Measurements from ENCODE around the gene KIF18B.

The KIF18B gene

DNA sequence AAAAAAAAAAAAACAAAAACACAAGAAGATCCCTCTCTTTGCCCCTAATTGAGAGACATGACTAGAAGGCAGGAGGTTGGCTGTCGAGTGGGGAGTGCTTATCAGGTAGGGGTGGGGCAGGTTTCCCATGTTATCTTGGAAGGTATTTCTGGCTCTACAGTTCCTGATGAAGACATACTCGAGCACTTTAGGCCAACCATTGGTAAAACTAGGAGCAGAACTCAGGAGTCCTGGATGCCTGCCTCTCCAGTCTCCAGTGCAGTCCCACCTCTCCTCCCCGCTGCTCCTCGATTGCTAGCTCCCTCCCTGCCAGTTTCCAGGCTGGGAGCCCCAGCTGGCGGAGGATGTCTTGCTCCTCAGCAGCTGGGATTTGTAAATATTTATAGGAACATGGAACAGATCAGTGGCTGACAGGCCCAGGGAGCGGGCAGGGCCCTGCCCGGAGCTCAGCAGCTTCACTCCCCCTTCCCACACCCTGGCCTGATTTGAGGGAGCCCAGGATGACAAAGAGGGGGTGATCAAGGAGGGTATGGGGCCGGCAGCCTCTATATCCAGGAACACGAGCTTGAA lies 31.9 kb upstream of the KIF18B start:
- Histone ChIP-seq H2BK5ac (ENCODE audit: low read length) (no peak overlapping the region), H2BK120ac (ENCODE audit: low read depth, low read length) (no peak overlapping the region), H3K27ac (ENCODE audit: low read depth, low read length) (no peak overlapping the region), H3K4me2 (ENCODE audit: low read length) (no peak overlapping the region), H3K36me3 (ENCODE audit: control insufficient read depth, insufficient read depth, low read length) (no peaks in the 10 kb centered on the region), H3K4me3 (ENCODE audit: low read length) (no peak overlapping the region), H3K18ac (ENCODE audit: low read length) (no peak overlapping the region), H3K27me3 (ENCODE audit: insufficient read depth, low read length, poor library complexity) (no peaks in the 10 kb centered on the region), H2AK5ac (ENCODE audit: low read length) (no peak overlapping the region), H4K8ac (ENCODE audit: low read depth, low read length) (no peak overlapping the region), H2BK15ac (replicated peaks; ENCODE audit: low read depth) (no peak overlapping the region), H3K4me1 (ENCODE audit: control insufficient read depth, low read depth, low read length) (no peaks in the 10 kb centered on the region), H3K23ac (ENCODE audit: low read length) (no peak overlapping the region), H3K4ac (ENCODE audit: low read depth, low read length) (no peak overlapping the region), H3K56ac (ENCODE audit: low read length) (no peak overlapping the region), H4K5ac (ENCODE audit: low read length) (no peak overlapping the region), H3K9ac (ENCODE audit: low read length) (no peak overlapping the region), H3K79me2 (ENCODE audit: control insufficient read depth, insufficient read depth, low read length) (no peaks in the 10 kb centered on the region), H3K79me1 (ENCODE audit: low read length) (no peaks in the 10 kb centered on the region)
- DNase-seq, result no peak
- WGBS (ENCODE audit: extremely low coverage, insufficient coverage, low lambda C conversion rate), result no CpG with 5 or more reads among the region's 9 CpGs

DNA sequence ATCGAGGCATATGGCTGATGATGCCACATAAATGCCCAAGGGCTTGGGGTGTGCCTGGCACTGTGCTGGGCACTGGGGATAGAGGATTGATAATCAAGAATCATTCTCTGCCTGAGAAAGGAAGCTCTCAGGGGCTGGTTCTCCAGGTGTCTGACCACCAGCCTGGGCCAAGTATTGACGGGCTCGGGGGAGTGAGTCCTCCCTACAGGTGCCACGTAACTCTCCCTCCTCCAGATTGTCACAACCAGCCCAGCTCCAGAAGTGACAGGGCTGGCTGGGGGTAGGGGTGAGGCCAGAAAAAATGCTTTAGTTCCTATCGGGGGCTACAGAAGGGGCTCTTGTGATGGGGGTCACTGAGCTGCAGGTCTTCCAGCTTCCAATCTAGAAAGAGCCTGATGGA lies 31.2 kb upstream of the KIF18B start:
- no peak overlapping the region for H4K5ac ChIP-seq (ENCODE audit: low read length)
- H3K4me1 ChIP-seq (ENCODE audit: control insufficient read depth, low read depth, low read length), result no peaks in the 10 kb centered on the region
- H3K36me3 ChIP-seq (ENCODE audit: control insufficient read depth, insufficient read depth, low read length), result no peaks in the 10 kb centered on the region
- no peaks in the 10 kb centered on the region for H3K79me1 ChIP-seq (ENCODE audit: low read length)
- no peak overlapping the region for H3K56ac ChIP-seq (ENCODE audit: low read length)
- no peak overlapping the region for H3K9ac ChIP-seq (ENCODE audit: low read length)
- H4K8ac ChIP-seq (ENCODE audit: low read depth, low read length), result no peak overlapping the region
- no peaks in the 10 kb centered on the region for H3K79me2 ChIP-seq (ENCODE audit: control insufficient read depth, insufficient read depth, low read length)
- no peak for DNase-seq
- no peak overlapping the region for H3K27ac ChIP-seq (ENCODE audit: low read depth, low read length)
- no peak overlapping the region for H2BK5ac ChIP-seq (ENCODE audit: low read length)
- H3K4me3 ChIP-seq (ENCODE audit: low read length), result no peak overlapping the region
- H2BK15ac ChIP-seq (replicated peaks; ENCODE audit: low read depth), result no peak overlapping the region
- no CpG with 5 or more reads among the region's 5 CpGs for WGBS (ENCODE audit: extremely low coverage, insufficient coverage, low lambda C conversion rate)
- no peak overlapping the region for H3K4me2 ChIP-seq (ENCODE audit: low read length)
- no peak overlapping the region for H3K18ac ChIP-seq (ENCODE audit: low read length)
- no peak overlapping the region for H3K23ac ChIP-seq (ENCODE audit: low read length)
- no peak overlapping the region for H3K4ac ChIP-seq (ENCODE audit: low read depth, low read length)
- H3K27me3 ChIP-seq (ENCODE audit: insufficient read depth, low read length, poor library complexity), result no peaks in the 10 kb centered on the region
- no peak overlapping the region for H2BK120ac ChIP-seq (ENCODE audit: low read depth, low read length)
- no peak overlapping the region for H2AK5ac ChIP-seq (ENCODE audit: low read length)

DNA sequence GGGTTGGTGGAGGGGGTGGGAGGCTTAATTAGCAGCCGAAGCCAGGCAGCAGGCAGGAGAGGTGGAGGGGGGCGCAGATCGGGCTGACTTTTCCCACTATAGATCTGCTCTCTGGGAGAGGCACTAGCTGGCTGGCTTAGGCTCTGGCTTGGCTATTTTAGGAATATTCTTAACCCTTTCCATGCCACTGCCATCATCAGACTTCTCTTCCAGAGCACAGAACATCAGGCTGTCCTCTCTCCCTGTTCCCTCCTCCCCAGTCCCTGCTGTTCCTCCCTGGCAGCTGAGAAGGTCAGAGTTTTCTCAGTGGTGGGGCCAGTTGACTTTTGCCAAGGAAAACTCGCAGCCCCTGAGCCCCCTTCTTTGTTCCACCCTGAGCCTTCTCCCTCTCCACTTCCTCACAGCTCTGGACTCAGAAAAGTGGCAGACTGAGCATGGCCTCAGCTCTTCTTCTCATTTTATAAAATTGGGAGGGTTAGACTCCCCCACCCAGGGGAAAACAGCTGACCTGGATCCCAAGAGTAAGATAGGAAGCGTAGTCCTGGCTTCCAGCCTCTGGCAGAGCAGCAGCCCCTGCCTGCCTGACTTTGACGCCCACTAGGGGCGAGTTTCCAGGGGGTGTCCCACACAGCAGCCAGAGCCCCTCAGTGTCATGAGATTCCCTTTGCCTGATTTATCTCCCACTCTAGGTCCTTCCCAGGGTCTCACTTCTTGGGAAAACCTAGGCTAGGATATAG lies 30.4 kb upstream of the KIF18B start:
- WGBS (ENCODE audit: extremely low coverage, insufficient coverage, low lambda C conversion rate), result no CpG with 5 or more reads among the region's 7 CpGs
- H3K27me3 ChIP-seq (ENCODE audit: insufficient read depth, low read length, poor library complexity), result no peaks in the 10 kb centered on the region

DNA sequence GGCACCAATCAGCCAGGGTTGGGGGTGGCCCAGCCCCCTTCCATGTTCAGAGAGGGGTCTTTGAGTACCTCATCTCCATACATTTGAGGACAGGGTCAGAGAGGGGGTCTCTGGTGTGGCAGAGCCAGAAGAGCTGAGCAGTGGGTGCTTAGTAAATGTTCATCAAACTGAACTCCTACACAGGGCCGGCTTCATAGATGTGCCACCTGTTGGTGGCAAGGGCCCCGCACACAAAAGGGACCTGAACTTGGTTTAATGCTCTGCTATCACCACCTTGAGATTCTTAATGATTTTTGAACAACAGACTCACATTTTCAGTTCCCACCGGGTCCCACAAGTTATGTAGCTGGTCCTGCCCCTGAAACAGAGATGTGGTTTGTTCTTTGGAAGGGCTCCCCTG lies 29.5 kb upstream of the KIF18B start:
- H4K5ac ChIP-seq (ENCODE audit: low read length), result no peak overlapping the region
- no peak overlapping the region for H3K4ac ChIP-seq (ENCODE audit: low read depth, low read length)
- H3K18ac ChIP-seq (ENCODE audit: low read length), result no peak overlapping the region
- H3K4me1 ChIP-seq (ENCODE audit: control insufficient read depth, low read depth, low read length), result no peaks in the 10 kb centered on the region
- no peak overlapping the region for H3K4me3 ChIP-seq (ENCODE audit: low read length)
- H3K36me3 ChIP-seq (ENCODE audit: control insufficient read depth, insufficient read depth, low read length), result no peaks in the 10 kb centered on the region
- H3K56ac ChIP-seq (ENCODE audit: low read length), result no peak overlapping the region
- H2AK5ac ChIP-seq (ENCODE audit: low read length), result no peak overlapping the region
- no peaks in the 10 kb centered on the region for H3K79me1 ChIP-seq (ENCODE audit: low read length)
- H3K27ac ChIP-seq (ENCODE audit: low read depth, low read length), result no peak overlapping the region
- no peak for DNase-seq
- WGBS (ENCODE audit: extremely low coverage, insufficient coverage, low lambda C conversion rate), result no CpG with 5 or more reads among the region's 3 CpGs
- H4K8ac ChIP-seq (ENCODE audit: low read depth, low read length), result no peak overlapping the region
- no peaks in the 10 kb centered on the region for H3K27me3 ChIP-seq (ENCODE audit: insufficient read depth, low read length, poor library complexity)
- no peak overlapping the region for H3K9ac ChIP-seq (ENCODE audit: low read length)
- no peaks in the 10 kb centered on the region for H3K79me2 ChIP-seq (ENCODE audit: control insufficient read depth, insufficient read depth, low read length)
- H2BK15ac ChIP-seq (replicated peaks; ENCODE audit: low read depth), result no peak overlapping the region
- H3K23ac ChIP-seq (ENCODE audit: low read length), result no peak overlapping the region
- H2BK5ac ChIP-seq (ENCODE audit: low read length), result no peak overlapping the region
- H3K4me2 ChIP-seq (ENCODE audit: low read length), result no peak overlapping the region
- no peak overlapping the region for H2BK120ac ChIP-seq (ENCODE audit: low read depth, low read length)

More for the DNA sequence above, 30.4 kb upstream of the KIF18B start:
- Histone ChIP-seq H4K8ac (ENCODE audit: low read depth, low read length) (no peak overlapping the region), H3K79me1 (ENCODE audit: low read length) (no peaks in the 10 kb centered on the region), H3K4me1 (ENCODE audit: control insufficient read depth, low read depth, low read length) (no peaks in the 10 kb centered on the region), H3K79me2 (ENCODE audit: control insufficient read depth, insufficient read depth, low read length) (no peaks in the 10 kb centered on the region), H3K9ac (ENCODE audit: low read length) (no peak overlapping the region), H2BK120ac (ENCODE audit: low read depth, low read length) (no peak overlapping the region), H2BK15ac (replicated peaks; ENCODE audit: low read depth) (no peak overlapping the region), H3K27ac (ENCODE audit: low read depth, low read length) (no peak overlapping the region), H4K5ac (ENCODE audit: low read length) (no peak overlapping the region), H3K36me3 (ENCODE audit: control insufficient read depth, insufficient read depth, low read length) (no peaks in the 10 kb centered on the region), H3K18ac (ENCODE audit: low read length) (no peak overlapping the region), H3K23ac (ENCODE audit: low read length) (no peak overlapping the region), H3K4me2 (ENCODE audit: low read length) (no peak overlapping the region), H3K56ac (ENCODE audit: low read length) (no peak overlapping the region), H2BK5ac (ENCODE audit: low read length) (no peak overlapping the region), H2AK5ac (ENCODE audit: low read length) (no peak overlapping the region), H3K4me3 (ENCODE audit: low read length) (no peak overlapping the region), H3K4ac (ENCODE audit: low read depth, low read length) (no peak overlapping the region)
- no peak for DNase-seq

DNA sequence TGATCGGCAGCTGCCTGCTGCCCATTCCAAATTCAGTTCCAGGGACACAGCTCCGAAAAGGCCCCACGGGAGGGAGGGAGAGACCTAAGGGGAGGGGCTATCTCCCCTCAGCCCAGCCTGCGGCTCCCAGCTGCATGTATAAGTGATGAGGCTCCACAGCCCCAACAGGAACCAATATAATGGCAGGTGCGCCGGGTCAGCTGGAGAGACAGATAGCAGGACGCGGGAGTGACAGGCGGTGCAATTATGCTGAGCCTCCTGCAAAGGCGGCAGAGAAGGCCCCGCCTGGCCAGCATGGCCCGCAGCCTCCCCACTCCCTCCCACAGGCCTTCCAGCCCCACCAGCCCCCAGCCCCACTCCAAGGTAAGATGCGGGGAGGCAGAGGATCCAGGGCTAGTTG lies 28.6 kb upstream of the KIF18B start:
- no peak overlapping the region for H3K27ac ChIP-seq (ENCODE audit: low read depth, low read length)
- no peak overlapping the region for H2BK15ac ChIP-seq (replicated peaks; ENCODE audit: low read depth)
- H2BK5ac ChIP-seq (ENCODE audit: low read length), result no peak overlapping the region
- no peak overlapping the region for H2BK120ac ChIP-seq (ENCODE audit: low read depth, low read length)
- no peak overlapping the region for H2AK5ac ChIP-seq (ENCODE audit: low read length)
- H4K5ac ChIP-seq (ENCODE audit: low read length), result no peak overlapping the region
- H3K4me3 ChIP-seq (ENCODE audit: low read length), result no peak overlapping the region
- no peak overlapping the region for H3K4ac ChIP-seq (ENCODE audit: low read depth, low read length)
- no peak overlapping the region for H3K56ac ChIP-seq (ENCODE audit: low read length)
- no peaks in the 10 kb centered on the region for H3K36me3 ChIP-seq (ENCODE audit: control insufficient read depth, insufficient read depth, low read length)
- H3K23ac ChIP-seq (ENCODE audit: low read length), result no peak overlapping the region
- H3K18ac ChIP-seq (ENCODE audit: low read length), result no peak overlapping the region
- no peak overlapping the region for H4K8ac ChIP-seq (ENCODE audit: low read depth, low read length)
- DNase-seq, result no peak
- H3K27me3 ChIP-seq (ENCODE audit: insufficient read depth, low read length, poor library complexity), result no peaks in the 10 kb centered on the region
- H3K4me1 ChIP-seq (ENCODE audit: control insufficient read depth, low read depth, low read length), result peaks cover 1% of the 10 kb centered on the region
- H3K9ac ChIP-seq (ENCODE audit: low read length), result no peak overlapping the region
- H3K79me1 ChIP-seq (ENCODE audit: low read length), result no peaks in the 10 kb centered on the region
- WGBS (ENCODE audit: extremely low coverage, insufficient coverage, low lambda C conversion rate), result no CpG with 5 or more reads among the region's 13 CpGs
- no peak overlapping the region for H3K4me2 ChIP-seq (ENCODE audit: low read length)
- no peaks in the 10 kb centered on the region for H3K79me2 ChIP-seq (ENCODE audit: control insufficient read depth, insufficient read depth, low read length)

DNA sequence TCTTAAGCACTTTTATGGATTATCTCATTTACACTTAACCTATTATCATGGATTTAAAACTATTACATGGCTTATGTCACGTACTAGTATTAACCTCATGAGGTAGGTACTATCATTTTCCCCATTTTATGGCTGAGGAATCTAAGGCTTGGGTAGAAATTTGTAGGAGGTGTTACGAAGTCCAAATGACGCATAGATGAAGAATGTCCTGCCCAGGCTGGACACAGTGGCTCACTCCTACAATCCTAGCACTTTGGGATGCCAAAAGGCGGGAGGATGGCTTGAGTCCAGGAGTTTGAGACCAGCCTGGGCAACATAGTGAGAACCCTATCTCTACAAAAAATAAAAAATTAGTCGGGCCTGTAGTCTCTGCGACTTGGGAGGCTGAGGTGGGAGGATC lies 25.4 kb upstream of the KIF18B start:
- peaks cover 3% of the 10 kb centered on the region for H3K27me3 ChIP-seq (ENCODE audit: insufficient read depth, low read length, poor library complexity)
- no peak for DNase-seq
- no CpG with 5 or more reads among the region's 6 CpGs for whole genome bisulfite sequencing (ENCODE audit: extremely low coverage, insufficient coverage, low lambda C conversion rate)
- H3K23ac ChIP-seq (ENCODE audit: low read length), result no peak overlapping the region
- no peak overlapping the region for H3K4ac ChIP-seq (ENCODE audit: low read depth, low read length)
- no peak overlapping the region for H3K9ac ChIP-seq (ENCODE audit: low read length)
- no peak overlapping the region for H2BK15ac ChIP-seq (replicated peaks; ENCODE audit: low read depth)
- no peak overlapping the region for H4K5ac ChIP-seq (ENCODE audit: low read length)
- H3K27ac ChIP-seq (ENCODE audit: low read depth, low read length), result no peak overlapping the region
- H3K4me1 ChIP-seq (ENCODE audit: control insufficient read depth, low read depth, low read length), result peaks cover 8% of the 10 kb centered on the region
- no peak overlapping the region for H3K4me2 ChIP-seq (ENCODE audit: low read length)
- H3K36me3 ChIP-seq (ENCODE audit: control insufficient read depth, insufficient read depth, low read length), result no peaks in the 10 kb centered on the region
- no peak overlapping the region for H2BK120ac ChIP-seq (ENCODE audit: low read depth, low read length)
- H2BK5ac ChIP-seq (ENCODE audit: low read length), result no peak overlapping the region
- no peak overlapping the region for H2AK5ac ChIP-seq (ENCODE audit: low read length)
- no peaks in the 10 kb centered on the region for H3K79me1 ChIP-seq (ENCODE audit: low read length)
- no peak overlapping the region for H3K4me3 ChIP-seq (ENCODE audit: low read length)
- no peak overlapping the region for H3K18ac ChIP-seq (ENCODE audit: low read length)
- no peak overlapping the region for H3K56ac ChIP-seq (ENCODE audit: low read length)
- H3K79me2 ChIP-seq (ENCODE audit: control insufficient read depth, insufficient read depth, low read length), result no peaks in the 10 kb centered on the region
- H4K8ac ChIP-seq (ENCODE audit: low read depth, low read length), result no peak overlapping the region

Data from mesendoderm (in vitro differentiated cells).